ENCODE data around the gene GAN. TPM values are rescaled to one million over a fixed set of nuclear protein-coding genes. Genes with fewer than 3 reads are reported as not detected.
"Not testable (repeated sequence)": the region's sequence is repeated elsewhere in the genome, so short reads cannot be mapped to it uniquely, and the experiment has no call there.

The GAN gene
- polyA plus RNA-seq, 3 donors = 0.56 to 1.0 (median 0.79) TPM

GRCh38 chr16:81410643-81411293 is 96.0 kb downstream of the GAN start:
- WGBS, 3 donors = 54 to 61% (median 60%) methylated on average over 10 of the region's 10 CpGs
- H3K27ac ChIP-seq (ENCODE audit: low read depth, low read length) = no peak overlapping the region

GRCh38 chr16:81413245-81413990 is 98.7 kb downstream of the GAN start:
- WGBS, 3 donors = 87 to 91% (median 88%) methylated on average over 11 of the region's 11 CpGs
- H3K27ac ChIP-seq (ENCODE audit: low read depth, low read length) = no peak overlapping the region

DNA sequence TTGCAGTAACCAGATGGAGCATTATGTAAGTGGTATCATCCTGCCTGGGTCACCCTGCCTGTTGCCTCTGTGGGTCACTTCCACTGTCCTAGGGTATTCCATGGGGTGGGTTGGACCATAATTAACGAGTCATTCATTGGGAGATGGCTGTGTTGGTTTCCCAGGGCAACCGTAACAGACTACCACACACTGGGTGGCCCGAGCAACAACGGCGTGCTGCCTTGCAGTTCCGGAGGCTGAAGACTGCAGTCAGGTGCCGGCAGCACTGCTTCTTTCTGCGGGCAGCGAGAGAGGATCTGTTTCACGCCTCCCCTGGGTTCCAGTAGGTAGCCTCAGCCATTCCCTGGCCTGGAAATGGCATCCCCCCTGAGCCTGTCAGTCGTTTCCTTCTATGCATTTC is 101.0 kb downstream of the GAN start:
- no peak overlapping the region for H3K27ac ChIP-seq (ENCODE audit: low read depth, low read length)
- 85 to 90% (median 87%) methylated on average over 11 of the region's 11 CpGs for WGBS, 3 donors

- no peak overlapping the region for H3K27ac ChIP-seq (ENCODE audit: low read depth, low read length)
- WGBS, 3 donors = 81 to 89% (median 85%) methylated on average over 8 of the region's 8 CpGs
Observed at GRCh38 chr16:81416749-81417148, 102.0 kb downstream of the GAN start.

GRCh38 chr16:81417210-81417609 is 102.4 kb downstream of the GAN start:
- H3K27ac ChIP-seq (ENCODE audit: low read depth, low read length) = no peak overlapping the region
- 82 to 89% (median 87%) methylated on average over 5 of the region's 5 CpGs for WGBS, 3 donors

DNA sequence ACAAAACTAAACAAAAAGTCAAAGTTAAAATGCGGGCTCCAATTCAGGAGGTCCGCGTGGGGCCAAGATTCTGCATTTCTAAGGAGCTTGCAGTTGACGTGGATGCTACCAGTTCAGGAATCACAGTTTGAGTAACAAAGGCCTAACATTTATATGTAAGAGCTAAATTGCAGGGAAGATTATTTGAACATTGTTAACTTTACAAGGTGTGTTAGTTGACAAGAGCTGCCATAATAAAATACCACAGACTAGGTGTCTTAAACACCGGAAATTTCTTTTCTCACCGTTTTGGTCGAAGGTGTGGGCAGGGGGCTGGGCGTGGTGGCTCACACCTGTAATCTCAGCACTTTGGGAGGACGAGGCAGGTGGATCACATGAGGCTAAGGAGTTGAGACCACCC is 105.0 kb downstream of the GAN start:
- no peak overlapping the region for H3K27ac ChIP-seq (ENCODE audit: low read depth, low read length)
- whole genome bisulfite sequencing, 3 donors = 95 to 96% (median 95%) methylated on average over 9 of the region's 9 CpGs

- WGBS, 3 donors = 91 to 96% (median 92%) methylated on average over 2 of the region's 2 CpGs
- no peak overlapping the region for H3K27ac ChIP-seq (ENCODE audit: low read depth, low read length)
Observed at GRCh38 chr16:81421126-81421525, 106.4 kb downstream of the GAN start.

DNA sequence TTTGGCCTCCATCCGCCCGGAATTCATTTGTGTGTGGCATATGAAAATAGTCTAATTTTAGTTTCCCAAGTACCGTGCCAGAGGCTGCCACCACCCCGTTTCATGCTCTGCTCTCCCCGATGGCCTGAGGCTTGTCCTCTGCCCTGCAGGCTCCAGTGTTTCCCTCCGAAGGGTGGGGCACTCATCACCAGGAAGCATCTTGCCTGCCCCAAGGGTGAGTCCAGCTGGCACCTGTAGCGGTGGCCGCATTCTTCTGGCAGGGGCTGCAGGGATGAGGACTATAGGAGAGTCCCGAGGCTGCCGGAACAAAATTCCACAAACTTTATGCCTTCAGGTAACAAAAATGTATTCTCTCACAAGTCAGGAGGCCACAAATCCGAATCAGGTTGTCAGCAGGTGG is 106.8 kb downstream of the GAN start:
- no peak overlapping the region for H3K27ac ChIP-seq (ENCODE audit: low read depth, low read length)
- WGBS, 3 donors = 80 to 83% (median 80%) methylated on average over 11 of the region's 11 CpGs

- H3K27ac ChIP-seq (ENCODE audit: low read depth, low read length) = not testable (repeated sequence)
- 92 to 98% (median 96%) methylated on average over 7 of the region's 7 CpGs for WGBS, 3 donors
Observed at GRCh38 chr16:81422153-81422552, 107.4 kb downstream of the GAN start.

- no peak overlapping the region for H3K27ac ChIP-seq (ENCODE audit: low read depth, low read length)
- 13 to 33% (median 25%) methylated on average over 1 of the region's 1 CpG for WGBS, 3 donors
Observed at GRCh38 chr16:81424771-81425170, 110.0 kb downstream of the GAN start.

GRCh38 chr16:81427219-81427618 is 112.5 kb downstream of the GAN start:
- 77 to 83% (median 82%) methylated on average over 6 of the region's 6 CpGs for WGBS, 3 donors
- H3K27ac ChIP-seq (ENCODE audit: low read depth, low read length) = no peak overlapping the region

GRCh38 chr16:81429045-81429521 is 114.3 kb downstream of the GAN start:
- WGBS, 3 donors = 35 to 38% (median 38%) methylated on average over 3 of the region's 3 CpGs
- H3K27ac ChIP-seq (ENCODE audit: low read depth, low read length) = no peak overlapping the region

- WGBS, 3 donors = 66 to 87% (median 68%) methylated on average over 23 of the region's 23 CpGs
- H3K27ac ChIP-seq (ENCODE audit: low read depth, low read length) = peak overlapping the region; percentile 19
Observed at GRCh38 chr16:81431554-81432353, 117.0 kb downstream of the GAN start.

GRCh38 chr16:81432937-81433557 is 118.3 kb downstream of the GAN start:
- no peak overlapping the region for H3K27ac ChIP-seq (ENCODE audit: low read depth, low read length)
- 65 to 83% (median 66%) methylated on average over 14 of the region's 14 CpGs for WGBS, 3 donors

DNA sequence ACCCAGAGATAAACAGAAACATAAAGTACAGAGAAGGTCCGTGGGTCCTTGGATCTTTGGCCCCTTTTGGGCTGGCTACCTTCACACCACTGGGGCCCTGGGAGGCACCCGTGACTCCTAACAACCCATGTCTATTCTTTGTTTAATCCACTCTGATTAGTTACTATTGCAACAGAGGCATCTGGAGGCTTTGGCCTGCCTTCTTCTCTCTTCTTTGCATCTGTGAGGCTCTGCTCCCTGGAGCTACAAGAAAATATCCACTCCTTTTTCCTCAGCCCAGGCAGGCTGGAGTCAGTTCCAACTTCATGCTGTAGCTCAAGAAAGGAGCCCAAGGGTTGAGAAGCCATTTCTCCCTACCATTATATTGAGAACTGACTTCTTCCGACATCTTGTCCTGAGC is 120.3 kb downstream of the GAN start:
- 74 to 80% (median 78%) methylated on average over 3 of the region's 3 CpGs for WGBS, 3 donors
- no peak overlapping the region for H3K27ac ChIP-seq (ENCODE audit: low read depth, low read length)

DNA sequence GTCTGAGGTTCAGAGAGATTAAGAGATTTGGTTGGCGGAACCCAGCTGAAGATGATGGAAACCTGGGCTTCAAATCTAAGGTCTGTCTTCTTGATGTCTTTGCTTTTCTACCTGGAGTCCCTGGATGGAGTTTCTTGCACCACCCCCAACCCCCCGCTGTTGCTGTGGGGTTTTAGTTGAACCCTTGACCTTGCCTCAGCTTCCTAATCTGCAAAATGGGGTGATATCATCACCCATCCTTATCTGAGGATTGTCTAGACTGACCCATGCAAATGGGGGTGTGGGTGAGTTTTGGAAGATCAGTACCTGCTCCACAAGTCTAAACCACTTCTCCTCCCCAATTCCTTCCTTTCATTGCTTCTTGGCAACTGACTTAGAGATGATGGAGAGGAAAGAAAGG is 120.8 kb downstream of the GAN start:
- 89 to 99% (median 95%) methylated on average over 2 of the region's 2 CpGs for WGBS, 3 donors
- H3K27ac ChIP-seq (ENCODE audit: low read depth, low read length) = no peak overlapping the region

DNA sequence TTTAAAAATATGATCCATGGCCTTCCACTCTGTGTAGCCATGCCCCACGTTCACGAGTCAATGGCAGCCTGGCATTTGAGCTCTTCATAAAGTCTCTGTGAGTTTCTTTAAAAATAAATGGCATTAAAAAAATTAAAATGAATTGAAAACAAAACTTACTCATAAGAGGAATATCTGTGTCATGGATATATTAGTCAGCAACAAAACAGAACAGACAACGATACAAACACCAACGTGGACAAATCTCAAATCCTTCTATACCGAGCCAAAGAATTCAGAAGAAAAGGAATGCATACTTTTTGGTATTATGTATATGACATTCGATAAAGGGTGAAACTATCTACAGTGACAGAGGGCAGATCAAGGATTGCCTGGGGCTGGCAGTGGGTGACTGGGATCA is 121.6 kb downstream of the GAN start:
- H3K27ac ChIP-seq (ENCODE audit: low read depth, low read length) = no peak overlapping the region
- WGBS, 3 donors = 90 to 96% (median 93%) methylated on average over 6 of the region's 6 CpGs

- no peak overlapping the region for H3K27ac ChIP-seq (ENCODE audit: low read depth, low read length)
- 42 to 49% (median 43%) methylated on average over 10 of the region's 10 CpGs for WGBS, 3 donors
Observed at GRCh38 chr16:81437865-81438264, 123.1 kb downstream of the GAN start.

All from adipose tissue (tissue), 3 donors.